ENCODE results near the gene TRIM59. TPM values are rescaled to one million over a fixed set of nuclear protein-coding genes. Genes with fewer than 3 reads are reported as not detected.
A peak's percentile ranks its signal among the peaks of the same experiment; 100 is the strongest.

The TRIM59 gene
- total RNA-seq, 1 donor from 2014 or later = 28.1 TPM

- Mint-ChIP-seq H3K27me3 (no peaks in the 10 kb centered on the region), H3K36me3 (peaks cover 22% of the 10 kb centered on the region), H3K27ac (no peak overlapping the region), H3K4me3 (no peak overlapping the region), H3K4me1 (ENCODE audit: unreplicated experiment) (peaks cover 8% of the 10 kb centered on the region), H3K9me3 (peaks cover 9% of the 10 kb centered on the region)
- no peak for DNase-seq (ENCODE audit: extremely low spot score, unreplicated experiment)
- TF ChIP-seq CTCF (conservative IDR thresholded peaks at IDR 0.05) = no peak
Observed at GRCh38 chr3:160447544-160447943, 2.0 kb downstream of the TRIM59 start.

- Mint-ChIP-seq H3K36me3 (peaks cover 27% of the 10 kb centered on the region), H3K9me3 (peaks cover 9% of the 10 kb centered on the region), H3K27ac (no peak overlapping the region), H3K4me1 (ENCODE audit: unreplicated experiment) (peaks cover 8% of the 10 kb centered on the region), H3K4me3 (peak overlapping the region; percentile 68), H3K27me3 (no peaks in the 10 kb centered on the region)
- TF ChIP-seq CTCF (conservative IDR thresholded peaks at IDR 0.05) = no peak
- DNase-seq (ENCODE audit: extremely low spot score, unreplicated experiment) = no peak
Observed at GRCh38 chr3:160446522-160447056, 3.0 kb downstream of the TRIM59 start.

- Mint-ChIP-seq H3K27me3 (no peaks in the 10 kb centered on the region), H3K27ac (no peak overlapping the region), H3K4me3 (no peak overlapping the region), H3K4me1 (ENCODE audit: unreplicated experiment) (peaks cover 12% of the 10 kb centered on the region), H3K9me3 (peaks cover 9% of the 10 kb centered on the region), H3K36me3 (peaks cover 30% of the 10 kb centered on the region)
- no peak for TF ChIP-seq CTCF (conservative IDR thresholded peaks at IDR 0.05)
- no peak for DNase-seq (ENCODE audit: extremely low spot score, unreplicated experiment)
Observed at GRCh38 chr3:160445854-160446253, 3.7 kb downstream of the TRIM59 start.

GRCh38 chr3:160444411-160444810 is 5.2 kb downstream of the TRIM59 start:
- Mint-ChIP-seq H3K4me1 (ENCODE audit: unreplicated experiment) (peaks cover 12% of the 10 kb centered on the region), H3K9me3 (peaks cover 5% of the 10 kb centered on the region), H3K36me3 (peaks cover 41% of the 10 kb centered on the region), H3K4me3 (peak overlapping the region; percentile 17), H3K27ac (no peak overlapping the region), H3K27me3 (no peaks in the 10 kb centered on the region)
- no peak for DNase-seq (ENCODE audit: extremely low spot score, unreplicated experiment)
- TF ChIP-seq CTCF (conservative IDR thresholded peaks at IDR 0.05) = no peak

- DNase-seq (ENCODE audit: extremely low spot score, unreplicated experiment) = no peak
- H3K27ac Mint-ChIP-seq = no peak overlapping the region
- TF ChIP-seq CTCF (conservative IDR thresholded peaks at IDR 0.05) = no peak
- H3K4me1 Mint-ChIP-seq (ENCODE audit: unreplicated experiment) = peaks cover 16% of the 10 kb centered on the region
- peaks cover 50% of the 10 kb centered on the region for H3K36me3 Mint-ChIP-seq
- peaks cover 5% of the 10 kb centered on the region for H3K9me3 Mint-ChIP-seq
- no peak overlapping the region for H3K4me3 Mint-ChIP-seq
- no peaks in the 10 kb centered on the region for H3K27me3 Mint-ChIP-seq
Observed at GRCh38 chr3:160440687-160441086, 8.9 kb downstream of the TRIM59 start.

GRCh38 chr3:160437083-160437455 is 12.5 kb downstream of the TRIM59 start:
- Mint-ChIP-seq H3K4me3 (no peak overlapping the region), H3K4me1 (ENCODE audit: unreplicated experiment) (peaks cover 16% of the 10 kb centered on the region), H3K36me3 (peaks cover 46% of the 10 kb centered on the region), H3K27ac (no peak overlapping the region), H3K27me3 (no peaks in the 10 kb centered on the region), H3K9me3 (no peaks in the 10 kb centered on the region)
- DNase-seq (ENCODE audit: extremely low spot score, unreplicated experiment) = no peak
- no peak for TF ChIP-seq CTCF (conservative IDR thresholded peaks at IDR 0.05)
